ENCODE data around the gene DNAJC18. TPM values are rescaled to one million over a fixed set of nuclear protein-coding genes. Genes with fewer than 3 reads are reported as not detected.
A peak's percentile ranks its signal among the peaks of the same experiment; 100 is the strongest.

DNAJC18 gene
- total and polyA plus RNA-seq, 4 donors: 0.66 to 1.8 (median 0.83) TPM

DNA sequence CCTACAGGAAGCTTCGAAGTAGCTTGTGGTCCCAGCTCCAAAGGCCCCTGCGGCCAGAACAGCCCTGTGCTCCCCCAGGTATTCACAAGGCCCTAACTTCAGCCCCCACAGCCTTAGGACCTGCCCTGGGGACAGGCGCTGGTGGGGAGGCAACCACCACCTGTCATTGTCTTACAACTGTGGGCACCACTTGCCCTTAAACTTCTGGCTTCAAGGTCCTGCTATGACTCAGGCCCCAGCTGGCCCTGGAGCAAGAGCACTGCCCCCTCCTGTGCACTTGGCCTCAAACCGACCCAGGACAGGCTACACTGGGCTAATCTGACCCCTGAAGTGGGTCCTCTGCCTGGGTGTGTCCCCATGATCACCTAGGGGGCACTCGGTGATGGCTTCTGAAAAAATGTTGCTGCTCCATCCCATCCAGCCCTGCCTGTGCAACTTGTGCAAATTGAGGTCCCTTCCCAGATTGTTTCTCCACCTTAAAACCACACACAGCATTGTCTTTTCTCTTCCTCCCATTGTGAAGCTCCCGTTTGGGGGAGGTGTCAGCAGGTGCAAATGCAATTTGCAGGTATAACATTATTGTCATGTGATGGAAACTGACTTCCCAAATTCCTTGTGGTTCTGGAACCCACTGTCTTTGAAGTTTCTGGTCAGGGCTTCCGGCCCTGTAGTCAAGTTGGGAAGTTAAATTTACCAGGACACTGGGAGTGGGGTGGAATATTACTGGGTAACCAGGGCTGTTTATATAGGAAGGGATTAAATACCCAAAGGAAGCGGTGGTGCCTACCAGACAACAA, 43.3 kb downstream of the DNAJC18 start:
- 92% methylated on average over 8 of the region's 8 CpGs for WGBS
- Histone ChIP-seq H3K27ac (ENCODE audit: low read depth in 1 of 2, low read length in 2 of 2) (no peak overlapping the region), H3K4me3 (ENCODE audit: low read depth in 1 of 3, low read length in 3 of 3) (no peak overlapping the region), H3K9me3 (ENCODE audit: control insufficient read depth in 4 of 4, low read length in 3 of 4) (no peaks in the 10 kb centered on the region), H3K27me3 (ENCODE audit: control insufficient read depth in 4 of 4, insufficient read depth in 4 of 4, low read length in 3 of 4) (peaks cover 0 to 3% (median 0%) of the 10 kb centered on the region in 4 donors), H3K4me1 (ENCODE audit: control insufficient read depth in 4 of 4, insufficient read depth in 4 of 4, low read length in 3 of 4) (peaks cover 9 to 19% (median 17%) of the 10 kb centered on the region in 4 donors), H3K36me3 (ENCODE audit: control insufficient read depth in 4 of 4, insufficient read depth in 3 of 4, low read depth in 1 of 4, low read length in 3 of 4) (peaks cover 0 to 1% (median 0%) of the 10 kb centered on the region in 4 donors), H3K9ac (ENCODE audit: low read depth in 1 of 2, low read length in 2 of 2) (no peak overlapping the region)
- no peak for TF ChIP-seq YY1 (IDR thresholded peaks at IDR 0.05)
- TF ChIP-seq FOXA2 (IDR thresholded peaks at IDR 0.05): no peak
- TF ChIP-seq SP1 (IDR thresholded peaks at IDR 0.05): no peak
- DNase-seq (ENCODE audit: low spot score): no peak

DNA sequence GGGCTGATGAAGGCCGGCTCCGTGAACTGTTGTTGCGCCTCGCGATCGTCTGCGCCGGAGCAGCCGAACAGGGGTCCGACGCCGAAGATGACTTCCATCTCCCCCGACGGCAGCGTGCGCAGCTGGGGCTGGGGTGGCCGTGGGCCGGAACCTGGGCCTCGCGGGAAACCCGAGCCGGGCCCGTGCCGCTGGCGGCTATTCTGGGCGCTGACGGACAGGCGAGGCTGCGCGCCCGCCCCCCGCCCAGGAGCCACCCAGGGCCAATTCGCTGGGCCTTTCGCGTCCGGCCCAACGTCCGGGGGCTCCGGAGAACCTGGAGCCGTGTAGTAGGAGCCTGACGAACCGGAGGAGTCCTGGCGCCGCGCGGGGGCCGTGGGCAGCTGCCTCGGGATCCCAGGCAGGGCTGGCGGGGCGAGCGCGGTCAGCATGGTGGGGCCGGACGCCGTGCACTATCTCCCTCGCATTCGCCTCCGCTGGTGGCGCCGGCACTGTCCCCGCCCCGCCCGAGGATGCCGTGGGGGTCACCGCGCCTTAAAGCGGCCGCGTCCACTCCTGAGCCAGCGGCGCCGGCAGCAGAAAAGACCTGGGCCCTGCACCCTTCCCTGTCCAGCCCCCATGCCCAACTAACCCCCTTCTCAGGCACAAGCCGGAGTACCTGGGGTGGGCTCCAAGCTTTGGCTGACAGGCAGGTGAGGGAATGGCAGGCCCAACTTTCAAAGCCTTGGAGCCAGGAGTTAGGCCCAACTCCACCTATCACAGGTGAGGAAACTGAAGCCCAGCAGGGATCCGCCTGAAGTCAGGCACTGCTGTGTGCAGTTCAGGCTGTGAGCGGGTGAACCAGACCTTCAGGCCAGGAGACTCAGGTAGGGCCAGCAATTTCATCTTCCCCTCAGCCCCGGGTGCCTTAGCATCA, 44.4 kb downstream of the DNAJC18 start, which contains the start of gene PROB1:
TSS of gene PROB1 (minus strand) at position 451 of the 913 bp plus-strand sequence. CDS start at position 428, 23 bp downstream.
- Histone ChIP-seq H3K4me1 (ENCODE audit: control insufficient read depth in 4 of 4, insufficient read depth in 4 of 4, low read length in 3 of 4) (peaks cover 9 to 19% (median 17%) of the 10 kb centered on the region in 4 donors), H3K4me3 (ENCODE audit: low read depth in 1 of 3, low read length in 3 of 3) (peak within 1 kb of the TSS; percentile 16 to 59 (median 42)), H3K9ac (ENCODE audit: low read depth in 1 of 2, low read length in 2 of 2) (no peak within 1 kb of the TSS), H3K36me3 (ENCODE audit: control insufficient read depth in 4 of 4, insufficient read depth in 3 of 4, low read depth in 1 of 4, low read length in 3 of 4) (peaks cover 0 to 1% (median 0%) of the 10 kb centered on the region in 4 donors), H3K27me3 (ENCODE audit: control insufficient read depth in 4 of 4, insufficient read depth in 4 of 4, low read length in 3 of 4) (peaks cover 0 to 3% (median 0%) of the 10 kb centered on the region in 4 donors), H3K9me3 (ENCODE audit: control insufficient read depth in 4 of 4, low read length in 3 of 4) (no peaks in the 10 kb centered on the region), H3K27ac (ENCODE audit: low read depth in 1 of 2, low read length in 2 of 2) (peak within 1 kb of the TSS; percentile 65 to 69)
- no peak for DNase-seq (ENCODE audit: low spot score)
- WGBS: 36% methylated on average over 76 of the region's 76 CpGs
- TF ChIP-seq CTCF (IDR thresholded peaks at IDR 0.05; ENCODE audit: low read depth, low read length, missing input control) (no peak), FOXA2 (IDR thresholded peaks at IDR 0.05) (no peak), EGR1 (IDR thresholded peaks at IDR 0.05; ENCODE audit: low read depth in 2 of 2) (no peak), HNF4G (IDR thresholded peaks at IDR 0.05) (no peak), RXRA (IDR thresholded peaks at IDR 0.05) (no peak), TAF1 (conservative IDR thresholded peaks at IDR 0.05) (no peak)
- TF ChIP-seq, protein P1, sequence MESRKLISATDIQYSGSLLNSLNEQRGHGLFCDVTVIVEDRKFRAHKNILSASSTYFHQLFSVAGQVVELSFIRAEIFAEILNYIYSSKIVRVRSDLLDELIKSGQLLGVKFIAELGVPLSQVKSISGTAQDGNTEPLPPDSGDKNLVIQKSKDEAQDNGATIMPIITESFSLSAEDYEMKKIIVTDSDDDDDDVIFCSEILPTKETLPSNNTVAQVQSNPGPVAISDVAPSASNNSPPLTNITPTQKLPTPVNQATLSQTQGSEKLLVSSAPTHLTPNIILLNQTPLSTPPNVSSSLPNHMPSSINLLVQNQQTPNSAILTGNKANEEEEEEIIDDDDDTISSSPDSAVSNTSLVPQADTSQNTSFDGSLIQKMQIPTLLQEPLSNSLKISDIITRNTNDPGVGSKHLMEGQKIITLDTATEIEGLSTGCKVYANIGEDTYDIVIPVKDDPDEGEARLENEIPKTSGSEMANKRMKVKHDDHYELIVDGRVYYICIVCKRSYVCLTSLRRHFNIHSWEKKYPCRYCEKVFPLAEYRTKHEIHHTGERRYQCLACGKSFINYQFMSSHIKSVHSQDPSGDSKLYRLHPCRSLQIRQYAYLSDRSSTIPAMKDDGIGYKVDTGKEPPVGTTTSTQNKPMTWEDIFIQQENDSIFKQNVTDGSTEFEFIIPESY (IDR thresholded peaks at IDR 0.05): no peak

DNA sequence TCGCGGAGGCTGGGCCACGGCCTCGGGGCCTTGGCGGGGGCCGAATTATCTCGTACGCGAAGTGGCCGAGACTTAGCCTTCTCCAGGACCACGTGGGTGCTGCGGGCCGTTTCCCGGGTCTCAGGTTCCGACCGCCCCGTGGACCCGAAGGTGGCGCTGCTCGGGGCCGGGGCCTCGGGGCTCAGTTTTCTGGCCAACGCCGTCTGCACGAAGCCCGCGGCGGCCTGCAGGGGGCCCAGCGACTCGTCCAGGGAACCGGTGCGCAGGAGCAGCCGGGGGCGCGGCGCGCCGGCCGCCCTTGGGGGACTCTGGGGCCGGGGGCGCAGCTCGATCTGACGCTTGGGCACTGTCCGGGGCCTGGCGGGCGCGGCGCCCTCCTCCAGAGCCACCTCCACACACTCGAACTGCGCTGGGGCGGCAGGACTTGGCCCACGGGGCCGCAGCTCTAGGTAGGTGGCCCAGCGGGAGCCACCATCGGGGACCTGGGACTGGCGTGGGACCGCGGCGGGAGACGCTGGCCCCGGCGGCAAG, 45.1 kb downstream of the DNAJC18 start:
- H3K4me1 ChIP-seq (ENCODE audit: control insufficient read depth in 4 of 4, insufficient read depth in 4 of 4, low read length in 3 of 4): peaks cover 9 to 19% (median 17%) of the 10 kb centered on the region in 4 donors
- H3K27ac ChIP-seq (ENCODE audit: low read depth in 1 of 2, low read length in 2 of 2): peak overlapping the region; percentile 65 to 69
- TF ChIP-seq RXRA (IDR thresholded peaks at IDR 0.05) (no peak), NR2F2 (IDR thresholded peaks at IDR 0.05) (no peak), YY1 (IDR thresholded peaks at IDR 0.05) (no peak), HNF4G (IDR thresholded peaks at IDR 0.05) (no peak), TAF1 (conservative IDR thresholded peaks at IDR 0.05) (no peak), RAD21 (IDR thresholded peaks at IDR 0.05) (peak in 1 of 2 donors; percentile 32), FOXA2 (IDR thresholded peaks at IDR 0.05) (no peak), JUND (IDR thresholded peaks at IDR 0.05) (no peak), REST (IDR thresholded peaks at IDR 0.05) (no peak), GABPA (IDR thresholded peaks at IDR 0.05 in 1 of 2, conservative IDR thresholded peaks at IDR 0.05 in 1 of 2) (no peak), SP1 (IDR thresholded peaks at IDR 0.05) (no peak)
- TF ChIP-seq, protein P2, sequence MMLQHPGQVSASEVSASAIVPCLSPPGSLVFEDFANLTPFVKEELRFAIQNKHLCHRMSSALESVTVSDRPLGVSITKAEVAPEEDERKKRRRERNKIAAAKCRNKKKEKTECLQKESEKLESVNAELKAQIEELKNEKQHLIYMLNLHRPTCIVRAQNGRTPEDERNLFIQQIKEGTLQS (IDR thresholded peaks at IDR 0.05): no peak

More for the DNA sequence above, 45.1 kb downstream of the DNAJC18 start:
- peaks cover 0 to 3% (median 0%) of the 10 kb centered on the region in 4 donors for H3K27me3 ChIP-seq (ENCODE audit: control insufficient read depth in 4 of 4, insufficient read depth in 4 of 4, low read length in 3 of 4)
- H3K9me3 ChIP-seq (ENCODE audit: control insufficient read depth in 4 of 4, low read length in 3 of 4): no peaks in the 10 kb centered on the region
- 8% methylated on average over 62 of the region's 62 CpGs for WGBS
- no peak for DNase-seq (ENCODE audit: low spot score)
- peaks cover 0 to 1% (median 0%) of the 10 kb centered on the region in 4 donors for H3K36me3 ChIP-seq (ENCODE audit: control insufficient read depth in 4 of 4, insufficient read depth in 3 of 4, low read depth in 1 of 4, low read length in 3 of 4)
- H3K9ac ChIP-seq (ENCODE audit: low read depth in 1 of 2, low read length in 2 of 2): no peak overlapping the region
- H3K4me3 ChIP-seq (ENCODE audit: low read depth in 1 of 3, low read length in 3 of 3): peak overlapping the region; percentile 16 to 59 (median 42)

Data from liver (tissue), 9 donors.